Activated naive CD8-positive, alpha-beta T cell treated with anti-CD3 and anti-CD28 coated beads for 36 hours (primary cell): Measurements from ENCODE around the gene STK32C. TPM values are rescaled to one million over a fixed set of nuclear protein-coding genes. Genes with fewer than 3 reads are reported as not detected.
"Not testable (repeated sequence)": the region's sequence is repeated elsewhere in the genome, so short reads cannot be mapped to it uniquely, and the experiment has no call there.

Experiments used
- DNase-seq: peaks from one replicate; pipeline ENCODE4 v3.0.0; 2021
- H3K27ac Mint-ChIP-seq: one replicate; pipeline ENCODE4 v1.8.0; 2022; ENCODE audit warnings: mild to moderate bottlenecking, moderate library complexity, mixed read lengths
- H3K27me3 Mint-ChIP-seq: one replicate; pipeline ENCODE4 v1.8.0; 2022; ENCODE audit warnings: mild to moderate bottlenecking, mixed read lengths
- H3K36me3 Mint-ChIP-seq: one replicate; pipeline ENCODE4 v1.8.0; 2021; ENCODE audit warnings: mild to moderate bottlenecking, mixed read lengths
- H3K4me1 Mint-ChIP-seq: one replicate; pipeline ENCODE4 v1.8.0; 2021; ENCODE audit warnings: mixed read lengths
- H3K4me3 Mint-ChIP-seq: one replicate; pipeline ENCODE4 v1.8.0; 2022; ENCODE audit warnings: mild to moderate bottlenecking, moderate library complexity, mixed read lengths
- H3K9me3 Mint-ChIP-seq: one replicate; pipeline ENCODE4 v1.8.0; 2022; ENCODE audit warnings: mixed read lengths
- total RNA-seq, 2 experiments: library from RNA; stranded (reverse); gene quantifications; one replicate each; pipeline ENCODE4 v1.2.3, GENCODE V29; 2021

STK32C gene
- total RNA-seq, 2 experiments from 2014 or later = 15.3 to 16.2 TPM

DNA sequence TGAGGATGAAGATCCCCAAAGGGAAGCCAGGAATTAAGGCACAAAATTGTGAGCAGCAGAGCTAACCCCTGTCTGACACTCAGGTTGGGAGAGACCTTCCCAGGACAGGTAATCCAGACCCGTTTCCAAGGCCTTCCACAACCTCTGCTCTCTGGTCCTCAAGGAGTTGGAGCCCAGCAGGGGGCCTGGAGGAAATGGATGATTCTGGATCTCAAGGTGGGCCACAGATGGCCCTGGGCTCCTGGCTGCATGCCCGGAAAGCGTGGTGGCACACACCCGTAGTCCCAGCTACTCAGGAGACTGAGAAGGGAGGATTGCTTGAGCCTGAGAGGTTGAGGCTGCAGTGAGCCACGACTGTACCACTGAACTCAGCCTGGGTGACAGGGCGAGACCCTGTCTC, 78.7 kb downstream of the STK32C start:
- Mint-ChIP-seq H3K4me1 (peaks cover 28% of the 10 kb centered on the region), H3K27me3 (no peaks in the 10 kb centered on the region), H3K27ac (peak overlapping the region; percentile 44), H3K36me3 (no peaks in the 10 kb centered on the region), H3K4me3 (no peak overlapping the region), H3K9me3 (no peaks in the 10 kb centered on the region)
- no peak for DNase-seq

DNA sequence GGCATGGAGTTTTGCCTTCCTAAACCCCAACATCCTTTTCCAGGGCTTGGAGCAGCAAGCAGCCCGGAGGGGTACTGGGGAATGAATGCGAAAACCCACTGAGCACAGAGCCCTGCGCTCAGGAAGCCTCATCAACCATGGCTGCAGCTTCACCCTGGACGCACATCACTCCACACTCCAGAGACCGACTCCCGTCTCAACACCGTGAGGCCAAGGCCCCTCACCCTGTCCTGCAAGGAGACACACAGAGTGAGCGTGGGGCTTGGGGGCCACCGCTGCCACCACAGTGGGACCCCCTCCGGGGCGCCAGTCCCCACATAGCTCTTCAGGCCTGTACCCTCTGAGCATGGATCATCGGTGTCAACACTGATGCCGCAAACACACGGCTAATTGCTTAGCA, 79.1 kb downstream of the STK32C start:
- Mint-ChIP-seq H3K27me3 (no peaks in the 10 kb centered on the region), H3K9me3 (no peaks in the 10 kb centered on the region), H3K36me3 (no peaks in the 10 kb centered on the region), H3K27ac (no peak overlapping the region), H3K4me3 (no peak overlapping the region), H3K4me1 (peaks cover 29% of the 10 kb centered on the region)
- DNase-seq = no peak

DNA sequence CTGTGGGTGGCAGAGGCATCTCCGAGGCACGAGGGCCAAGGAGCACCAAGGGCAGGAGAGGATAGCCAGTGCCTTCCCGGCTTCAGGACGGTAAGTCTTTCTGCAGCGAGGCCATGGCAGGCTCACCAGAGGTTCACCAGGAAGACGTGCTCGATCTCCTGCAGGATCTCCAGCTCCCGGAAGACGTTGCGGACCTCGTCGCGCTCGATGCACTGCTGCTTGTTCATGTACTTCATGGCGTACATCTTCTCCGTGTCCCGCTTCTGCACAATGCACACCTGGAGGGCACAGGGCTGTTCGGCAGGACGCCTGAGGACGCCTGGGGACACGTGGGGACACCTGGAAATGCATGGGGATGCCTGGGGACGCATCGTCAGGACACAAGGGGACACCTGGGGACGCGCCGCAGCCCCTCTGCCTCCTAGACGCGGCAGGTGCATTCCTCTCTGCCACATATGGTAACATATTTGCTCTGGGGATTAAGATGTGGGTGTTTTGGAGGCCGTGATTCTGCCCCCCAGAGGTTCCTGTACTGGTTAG, 79.8 kb downstream of the STK32C start:
- Mint-ChIP-seq H3K4me1 (peaks cover 27% of the 10 kb centered on the region), H3K36me3 (no peaks in the 10 kb centered on the region), H3K27me3 (no peaks in the 10 kb centered on the region), H3K4me3 (no peak overlapping the region), H3K9me3 (no peaks in the 10 kb centered on the region), H3K27ac (no peak overlapping the region)
- DNase-seq = no peak

DNA sequence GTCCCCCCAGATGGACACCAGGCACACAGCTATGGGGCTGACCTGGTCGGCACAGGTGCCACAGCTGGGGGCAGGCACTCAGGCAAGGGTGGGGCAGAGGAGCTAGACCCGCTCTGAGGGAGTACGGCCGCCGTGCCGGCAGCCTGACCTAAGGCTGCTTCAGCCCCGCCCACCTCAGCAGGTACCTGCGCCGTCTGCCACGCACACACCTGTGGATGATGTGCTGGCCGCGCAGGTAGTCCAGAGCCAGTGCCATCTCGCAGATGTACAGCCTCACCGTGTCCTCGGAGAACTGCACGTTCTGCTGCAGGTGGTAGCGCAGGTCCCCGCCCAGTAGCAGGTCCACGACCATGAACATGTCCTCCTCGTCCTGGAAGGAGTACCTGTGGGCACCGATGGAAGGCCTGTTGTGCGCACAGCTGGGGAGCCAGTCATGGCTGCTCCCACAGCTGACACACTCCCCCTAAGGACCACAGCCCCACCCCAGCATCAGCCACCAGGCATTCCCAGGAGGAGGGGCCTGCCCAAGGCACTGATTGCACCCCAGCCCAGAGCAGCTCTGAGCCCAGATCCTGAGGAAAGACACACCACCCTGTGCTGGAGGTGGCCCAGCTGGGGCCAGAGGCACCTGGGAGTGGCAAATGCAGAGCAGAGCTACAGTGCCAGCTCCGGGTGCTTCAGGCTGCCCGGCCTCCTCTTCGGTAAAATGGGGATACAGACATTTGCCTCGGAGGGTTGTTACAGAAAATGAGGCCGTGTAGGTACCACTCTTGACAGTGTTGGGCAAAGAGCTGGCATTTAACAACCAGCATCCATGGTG, 81.0 kb downstream of the STK32C start:
- Mint-ChIP-seq H3K36me3 (no peaks in the 10 kb centered on the region), H3K9me3 (no peaks in the 10 kb centered on the region), H3K27ac (no peak overlapping the region), H3K27me3 (no peaks in the 10 kb centered on the region), H3K4me1 (peaks cover 17% of the 10 kb centered on the region), H3K4me3 (no peak overlapping the region)
- no peak for DNase-seq

DNA sequence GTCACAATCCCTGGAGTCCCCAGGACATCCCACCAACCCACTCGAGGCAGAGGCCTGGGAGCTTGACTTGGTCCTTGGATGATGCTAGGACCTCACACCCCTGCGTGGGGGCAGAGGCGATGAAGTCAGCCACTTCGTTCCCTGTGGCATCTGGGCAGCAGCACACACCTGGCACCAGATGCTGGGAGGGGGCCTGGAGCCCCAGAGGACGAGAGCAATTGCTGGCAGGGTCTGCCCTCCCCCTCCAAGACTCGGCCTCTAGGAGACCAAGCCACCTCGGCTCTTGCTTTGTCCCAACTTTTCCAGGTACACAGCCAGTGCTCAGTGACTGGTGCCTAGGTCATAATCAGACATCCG, 81.9 kb downstream of the STK32C start:
- no peaks in the 10 kb centered on the region for H3K27me3 Mint-ChIP-seq
- no peaks in the 10 kb centered on the region for H3K36me3 Mint-ChIP-seq
- H3K9me3 Mint-ChIP-seq = no peaks in the 10 kb centered on the region
- H3K4me1 Mint-ChIP-seq = peaks cover 14% of the 10 kb centered on the region
- no peak for DNase-seq
- no peak overlapping the region for H3K27ac Mint-ChIP-seq
- H3K4me3 Mint-ChIP-seq = no peak overlapping the region

DNA sequence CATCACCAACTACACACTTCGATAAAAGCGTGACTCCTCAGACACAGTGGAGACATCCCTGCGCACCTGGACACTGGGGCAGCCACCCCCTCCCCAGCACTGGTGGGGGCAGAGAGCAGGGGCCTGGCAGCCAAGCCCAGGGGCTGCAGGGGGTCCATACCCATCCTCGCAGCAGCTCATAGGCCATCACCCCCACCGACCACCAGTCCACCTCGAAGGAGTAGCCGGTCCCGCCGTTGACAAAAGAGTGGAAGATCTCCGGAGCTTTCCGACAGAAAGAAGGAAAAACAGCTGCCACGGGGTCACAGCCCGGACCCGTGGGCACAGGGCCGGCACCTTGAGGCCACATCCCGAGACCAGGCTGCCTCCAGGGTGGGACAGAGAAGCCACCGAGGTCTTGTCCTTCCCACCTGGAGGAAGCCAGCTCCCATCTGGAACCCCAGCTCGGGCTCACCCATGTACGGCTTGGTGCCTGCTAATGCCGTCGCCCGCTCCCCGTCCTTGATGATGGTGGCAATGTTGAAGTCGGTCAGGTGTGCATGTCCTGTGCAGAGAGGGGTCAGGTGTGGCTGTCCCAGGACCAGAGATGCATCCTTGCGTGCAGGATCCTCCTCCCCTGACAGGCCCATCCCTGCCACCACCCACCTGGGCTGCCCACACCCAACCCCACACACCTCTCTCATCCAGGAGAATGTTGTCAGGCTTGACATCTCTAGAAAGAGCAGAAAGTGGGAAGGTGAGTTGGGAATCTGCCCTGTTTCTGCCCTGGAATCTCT, 82.5 kb downstream of the STK32C start:
- Mint-ChIP-seq H3K36me3 (no peaks in the 10 kb centered on the region), H3K27ac (no peak overlapping the region), H3K4me3 (no peak overlapping the region), H3K9me3 (no peaks in the 10 kb centered on the region), H3K27me3 (no peaks in the 10 kb centered on the region), H3K4me1 (peaks cover 13% of the 10 kb centered on the region)
- DNase-seq = no peak

DNA sequence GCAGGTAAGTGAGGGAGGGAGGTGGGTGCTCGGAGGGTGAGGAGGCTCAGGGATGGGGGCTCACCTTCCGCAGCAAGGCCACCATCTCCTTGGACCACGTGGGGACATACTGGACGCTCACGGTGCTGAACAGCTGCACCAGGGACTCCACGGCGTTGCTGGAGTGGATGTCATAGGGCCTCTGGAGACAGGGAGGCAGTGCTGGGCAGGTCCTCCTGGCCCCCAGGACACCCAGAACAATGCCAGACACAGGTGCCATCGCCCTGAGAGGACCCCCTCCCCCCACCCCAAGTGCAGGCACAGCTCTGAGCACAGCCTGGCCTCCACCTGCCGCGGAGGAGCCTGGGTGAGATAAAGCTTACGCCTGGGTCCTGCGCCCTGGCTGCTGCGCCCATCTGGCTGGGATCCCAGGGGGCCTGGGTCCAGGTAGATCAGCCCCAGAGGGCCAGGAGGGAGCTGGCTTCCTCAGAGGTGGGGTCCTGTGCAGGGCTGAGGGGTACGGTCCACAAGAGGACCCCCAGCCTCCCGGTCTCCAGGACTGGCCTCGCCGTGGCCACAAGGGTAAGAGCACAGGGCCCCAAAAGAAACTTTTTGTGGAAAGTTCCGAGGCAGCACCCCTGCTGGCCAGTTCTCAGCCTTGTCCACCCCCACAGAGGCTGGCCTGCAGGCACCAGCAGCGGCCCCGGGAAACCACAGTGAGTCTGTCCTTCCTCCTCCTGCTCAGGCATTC, 83.2 kb downstream of the STK32C start:
- no peaks in the 10 kb centered on the region for H3K36me3 Mint-ChIP-seq
- H3K4me1 Mint-ChIP-seq = peaks cover 5% of the 10 kb centered on the region
- no peak overlapping the region for H3K4me3 Mint-ChIP-seq
- no peak for DNase-seq
- H3K27me3 Mint-ChIP-seq = no peaks in the 10 kb centered on the region
- H3K27ac Mint-ChIP-seq = no peak overlapping the region
- H3K9me3 Mint-ChIP-seq = no peaks in the 10 kb centered on the region

DNA sequence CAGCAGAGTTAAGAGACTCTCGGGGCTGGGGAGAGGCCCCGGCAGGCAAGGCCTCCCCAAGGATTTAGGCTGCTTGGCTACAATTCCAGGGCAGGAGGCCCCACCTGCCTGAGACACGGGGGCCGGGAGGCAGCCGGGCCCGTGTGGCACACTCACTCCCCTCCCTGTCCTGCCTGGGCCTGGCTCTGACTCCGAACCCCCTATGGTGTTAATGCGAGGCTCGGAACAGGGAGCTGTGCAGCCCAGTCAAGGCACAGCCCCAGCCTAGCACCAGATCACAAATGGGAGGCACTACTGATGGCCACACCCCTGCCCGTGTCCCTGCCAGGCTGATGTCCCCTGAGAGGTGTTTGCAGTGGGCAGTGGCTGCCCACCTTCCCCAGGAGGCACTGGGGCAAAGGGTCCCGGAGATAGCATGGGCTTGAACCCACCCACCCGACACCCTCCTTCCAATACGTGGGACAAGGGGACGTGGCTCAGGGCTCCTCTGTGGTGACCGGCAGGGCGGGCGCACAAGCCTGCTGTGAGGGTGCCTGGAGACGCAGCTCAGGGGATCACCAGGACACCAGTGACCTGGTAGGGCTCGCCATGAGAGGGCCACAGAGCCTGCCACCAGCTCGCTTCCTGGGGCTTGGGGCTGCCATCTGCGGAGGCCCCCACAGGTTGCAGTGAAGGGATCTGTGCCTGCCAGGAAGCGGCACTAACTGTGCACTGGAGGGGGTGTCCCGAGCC, 84.0 kb downstream of the STK32C start:
- Mint-ChIP-seq H3K27me3 (no peaks in the 10 kb centered on the region), H3K9me3 (peaks cover under 1% of the 10 kb centered on the region), H3K4me3 (no peak overlapping the region), H3K27ac (peak overlapping the region; percentile 64), H3K4me1 (peaks cover 1% of the 10 kb centered on the region), H3K36me3 (peaks cover under 1% of the 10 kb centered on the region)
- no peak for DNase-seq

DNA sequence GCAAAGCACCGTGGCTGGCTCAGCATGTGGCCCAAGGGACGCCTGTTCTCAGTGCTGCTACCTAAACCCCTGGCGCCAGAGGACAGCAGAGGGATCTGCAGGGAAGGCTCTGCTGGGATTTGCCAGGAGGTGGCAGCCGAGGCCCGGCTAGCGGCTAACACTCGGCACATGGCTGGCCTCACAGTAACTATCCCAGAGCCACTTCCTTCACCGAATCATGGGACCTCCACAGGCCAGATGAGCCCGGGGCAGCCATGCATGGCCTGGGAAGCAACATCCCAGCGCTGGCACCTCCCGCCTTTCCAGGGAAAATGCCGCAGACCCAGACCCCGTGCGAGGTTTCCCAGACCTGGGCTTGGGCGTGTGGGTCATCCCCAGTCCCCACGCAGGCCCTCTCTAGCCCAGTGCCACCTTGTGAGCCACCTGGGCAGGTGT, 84.6 kb downstream of the STK32C start:
- peak; percentile 77 for DNase-seq

DNA sequence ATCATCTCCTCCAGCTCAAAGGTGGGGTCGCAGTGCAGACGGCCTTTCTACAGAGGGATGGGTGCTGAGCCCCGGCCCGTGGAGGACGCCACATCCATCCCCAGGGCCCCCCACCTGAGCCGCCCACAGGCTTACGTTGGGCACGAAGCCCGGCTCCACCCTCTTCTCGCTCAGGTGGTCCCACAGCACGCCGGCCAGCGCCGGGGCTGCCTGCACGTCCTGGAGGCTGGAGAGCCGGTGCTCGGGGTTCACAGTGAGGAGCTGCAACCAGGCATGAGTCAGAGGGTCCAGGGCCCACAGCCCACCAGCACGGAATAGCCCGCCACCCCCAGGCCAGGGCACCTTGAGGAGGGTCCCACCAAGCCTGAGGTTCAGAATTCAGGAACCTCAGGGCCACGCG, 85.0 kb downstream of the STK32C start:
- peaks cover 1% of the 10 kb centered on the region for H3K4me1 Mint-ChIP-seq
- peaks cover 4% of the 10 kb centered on the region for H3K9me3 Mint-ChIP-seq
- no peak overlapping the region for H3K27ac Mint-ChIP-seq
- no peaks in the 10 kb centered on the region for H3K27me3 Mint-ChIP-seq
- H3K36me3 Mint-ChIP-seq = peaks cover 8% of the 10 kb centered on the region
- H3K4me3 Mint-ChIP-seq = no peak overlapping the region
- no peak for DNase-seq

More for the DNA sequence above, 84.6 kb downstream of the STK32C start:
- H3K4me3 Mint-ChIP-seq = no peak overlapping the region
- no peaks in the 10 kb centered on the region for H3K27me3 Mint-ChIP-seq
- peaks cover 3% of the 10 kb centered on the region for H3K9me3 Mint-ChIP-seq
- peaks cover 1% of the 10 kb centered on the region for H3K4me1 Mint-ChIP-seq
- H3K36me3 Mint-ChIP-seq = peaks cover 5% of the 10 kb centered on the region
- H3K27ac Mint-ChIP-seq = no peak overlapping the region

DNA sequence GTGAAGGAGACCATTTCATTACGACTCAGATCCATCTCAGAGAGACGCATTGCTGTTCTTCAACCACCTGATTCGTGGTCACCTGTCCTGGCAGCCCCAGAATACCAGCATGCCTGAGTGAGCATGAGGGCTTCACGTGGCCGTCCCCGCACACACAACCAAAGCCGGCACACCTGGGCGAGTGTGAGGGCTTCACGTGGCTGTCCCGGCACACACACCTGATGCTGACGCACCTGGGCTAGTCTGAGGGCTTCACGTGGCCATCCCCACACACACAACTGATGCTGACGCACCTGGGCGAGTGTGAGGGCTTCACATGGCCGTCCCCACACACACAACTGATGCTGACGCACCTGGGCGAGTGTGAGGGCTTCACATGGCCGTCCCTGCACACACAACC, 86.8 kb downstream of the STK32C start:
- DNase-seq, H3K27ac Mint-ChIP-seq, H3K27me3 Mint-ChIP-seq, H3K4me1 Mint-ChIP-seq, H3K4me3 Mint-ChIP-seq: not testable (repeated sequence)
- Mint-ChIP-seq H3K9me3 (peaks cover 14% of the 10 kb centered on the region), H3K36me3 (peaks cover 14% of the 10 kb centered on the region)

DNA sequence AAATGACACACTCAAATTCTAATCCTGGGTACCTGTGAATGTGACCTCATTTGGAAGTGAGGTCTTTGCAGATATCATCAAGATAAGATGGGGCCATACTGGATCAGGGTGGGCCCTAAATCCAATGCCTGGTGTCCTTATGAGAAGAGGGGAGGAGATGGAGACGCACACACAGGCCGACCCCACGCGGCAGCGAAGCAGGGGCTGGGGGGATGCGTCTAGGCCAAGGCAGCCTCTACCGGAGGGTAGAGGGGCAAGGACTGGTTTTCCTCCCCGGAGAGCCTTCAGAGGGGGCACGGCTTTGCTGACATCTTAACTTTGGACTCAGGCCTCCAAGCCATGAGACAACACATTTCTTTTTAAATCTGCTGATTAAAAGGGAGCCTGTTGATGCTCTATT, 87.7 kb downstream of the STK32C start:
- H3K27ac Mint-ChIP-seq = no peak overlapping the region
- peaks cover 1% of the 10 kb centered on the region for H3K4me1 Mint-ChIP-seq
- DNase-seq = no peak
- no peaks in the 10 kb centered on the region for H3K27me3 Mint-ChIP-seq
- H3K4me3 Mint-ChIP-seq = no peak overlapping the region
- peaks cover 21% of the 10 kb centered on the region for H3K36me3 Mint-ChIP-seq
- peaks cover 21% of the 10 kb centered on the region for H3K9me3 Mint-ChIP-seq

DNA sequence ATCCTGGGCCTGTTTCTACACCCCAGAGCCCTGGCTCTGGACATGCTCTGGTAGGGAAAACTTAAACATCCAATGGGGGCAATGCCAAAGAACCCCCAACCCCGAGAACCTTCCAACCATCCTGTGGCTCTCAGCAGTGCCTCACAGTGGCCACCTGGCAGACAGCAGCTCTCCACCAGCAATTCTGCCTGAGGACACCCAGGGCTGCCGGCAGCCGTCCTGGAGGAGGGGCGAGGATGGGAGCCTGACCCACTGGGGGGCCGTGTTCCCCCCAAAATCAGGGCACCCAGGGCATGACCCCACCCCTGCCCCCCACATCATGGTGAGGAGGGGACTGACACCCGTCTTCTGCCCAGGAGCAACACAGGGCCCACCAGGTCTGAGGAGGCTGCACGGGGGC, 88.3 kb downstream of the STK32C start:
- Mint-ChIP-seq H3K9me3 (peaks cover 25% of the 10 kb centered on the region), H3K4me3 (no peak overlapping the region), H3K27ac (no peak overlapping the region), H3K36me3 (peaks cover 24% of the 10 kb centered on the region), H3K4me1 (peaks cover 1% of the 10 kb centered on the region), H3K27me3 (no peaks in the 10 kb centered on the region)
- DNase-seq = no peak

DNA sequence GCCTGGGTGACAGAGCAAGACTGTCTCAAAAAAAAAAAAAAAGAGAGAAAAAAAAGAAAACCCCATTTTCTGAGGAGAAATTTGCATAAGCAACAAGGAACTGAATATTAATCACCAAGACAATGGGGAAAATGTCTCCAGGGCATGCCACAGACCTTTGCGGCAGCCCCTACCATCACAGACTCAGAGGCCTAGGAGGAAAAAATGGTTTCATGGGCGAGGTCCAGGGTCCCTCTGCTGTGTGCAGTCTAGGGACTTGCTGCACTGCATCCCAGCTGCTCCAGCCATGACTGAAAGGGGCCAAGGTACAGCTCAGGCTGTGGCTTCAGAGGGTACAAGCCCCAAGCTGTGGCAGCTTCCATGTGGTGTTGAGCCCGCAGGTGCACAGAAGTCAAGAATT, 91.3 kb downstream of the STK32C start:
- not testable (repeated sequence) for H3K4me3 Mint-ChIP-seq, H3K27ac Mint-ChIP-seq, H3K27me3 Mint-ChIP-seq, DNase-seq, H3K4me1 Mint-ChIP-seq
- H3K36me3 Mint-ChIP-seq = peaks cover 42% of the 10 kb centered on the region
- peaks cover 35% of the 10 kb centered on the region for H3K9me3 Mint-ChIP-seq
